ENCODE data around the gene FLYWCH1.
A peak's percentile ranks its signal among the peaks of the same experiment; 100 is the strongest.
"Not testable (repeated sequence)": the region's sequence is repeated elsewhere in the genome, so short reads cannot be mapped to it uniquely, and the experiment has no call there.

The FLYWCH1 gene

GRCh38 chr16:2925951-2926649 lies 14.4 kb downstream of the FLYWCH1 start:
- DNase-seq (ENCODE audit: low read depth, low spot score): no peak

- DNase-seq (ENCODE audit: low read depth, low spot score): no peak
Measured at GRCh38 chr16:2926650-2926999, 14.9 kb downstream of the FLYWCH1 start.

- peak; percentile 73 for DNase-seq (ENCODE audit: low read depth, low spot score)
Measured at GRCh38 chr16:2927010-2927646, 15.4 kb downstream of the FLYWCH1 start.

GRCh38 chr16:2928151-2928550 lies 16.4 kb downstream of the FLYWCH1 start:
- DNase-seq (ENCODE audit: low read depth, low spot score): not testable (repeated sequence)

- no peak for DNase-seq (ENCODE audit: low read depth, low spot score)
Measured at GRCh38 chr16:2928796-2929195, 17.1 kb downstream of the FLYWCH1 start.

GRCh38 chr16:2929693-2930092 lies 18.0 kb downstream of the FLYWCH1 start:
- DNase-seq (ENCODE audit: low read depth, low spot score): no peak

GRCh38 chr16:2930236-2930635 lies 18.5 kb downstream of the FLYWCH1 start:
- DNase-seq (ENCODE audit: low read depth, low spot score): no peak

- DNase-seq (ENCODE audit: low read depth, low spot score): not testable (repeated sequence)
Measured at GRCh38 chr16:2931231-2931914, 19.6 kb downstream of the FLYWCH1 start.

- DNase-seq (ENCODE audit: low read depth, low spot score): no peak
Measured at GRCh38 chr16:2933136-2933535, 21.4 kb downstream of the FLYWCH1 start.

- DNase-seq (ENCODE audit: low read depth, low spot score): no peak
Measured at GRCh38 chr16:2933701-2934100, 22.0 kb downstream of the FLYWCH1 start.

GRCh38 chr16:2934450-2934849 lies 22.7 kb downstream of the FLYWCH1 start:
- DNase-seq (ENCODE audit: low read depth, low spot score): no peak

GRCh38 chr16:2936436-2937011 lies 24.8 kb downstream of the FLYWCH1 start:
- DNase-seq (ENCODE audit: low read depth, low spot score): no peak

GRCh38 chr16:2937170-2937569 lies 25.4 kb downstream of the FLYWCH1 start:
- no peak for DNase-seq (ENCODE audit: low read depth, low spot score)

GRCh38 chr16:2938206-2938605 lies 26.5 kb downstream of the FLYWCH1 start:
- DNase-seq (ENCODE audit: low read depth, low spot score): no peak

GRCh38 chr16:2939968-2940367 lies 28.2 kb downstream of the FLYWCH1 start:
- no peak for DNase-seq (ENCODE audit: low read depth, low spot score)

GRCh38 chr16:2942045-2942444 lies 30.3 kb downstream of the FLYWCH1 start:
- DNase-seq (ENCODE audit: low read depth, low spot score): no peak

- not testable (repeated sequence) for DNase-seq (ENCODE audit: low read depth, low spot score)
Measured at GRCh38 chr16:2943716-2944115, 32.0 kb downstream of the FLYWCH1 start.

- DNase-seq (ENCODE audit: low read depth, low spot score): no peak
Measured at GRCh38 chr16:2946649-2947048, 34.9 kb downstream of the FLYWCH1 start.

- no peak for DNase-seq (ENCODE audit: low read depth, low spot score)
Measured at GRCh38 chr16:2948807-2949704, 37.3 kb downstream of the FLYWCH1 start.

- no peak for DNase-seq (ENCODE audit: low read depth, low spot score)
Measured at GRCh38 chr16:2949705-2950352, 38.1 kb downstream of the FLYWCH1 start.

GRCh38 chr16:2950353-2950724 lies 38.6 kb downstream of the FLYWCH1 start:
- DNase-seq (ENCODE audit: low read depth, low spot score): no peak
